ENCODE measurements around the gene FER. TPM values are rescaled to one million over a fixed set of nuclear protein-coding genes. Genes with fewer than 3 reads are reported as not detected.

Gene FER
- total and polyA plus RNA-seq, 2 experiments from 2014 or later = 10.6 to 29.4 TPM

- no peak overlapping the region for H3K4me3 ChIP-seq
- no peak overlapping the region for H2AFZ ChIP-seq
- H3K9me3 ChIP-seq (ENCODE audit: low read depth) = no peaks in the 10 kb centered on the region
- TF ChIP-seq EZH2 (IDR thresholded peaks at IDR 0.05; ENCODE audit: borderline replicate concordance) (no peak), EZH2phosphoT487 (IDR thresholded peaks at IDR 0.05; ENCODE audit: low read depth, severe bottlenecking, unreplicated experiment) (no peak), CTCF (IDR thresholded peaks at IDR 0.05; ENCODE audit: poor library complexity) (no peak)
- H3K79me2 ChIP-seq = no peaks in the 10 kb centered on the region
- H3K27me3 ChIP-seq = no peaks in the 10 kb centered on the region
- H3K4me1 ChIP-seq (ENCODE audit: insufficient read depth) = peaks cover 13% of the 10 kb centered on the region
- no peak for DNase-seq (ENCODE audit: low spot score)
- H3K4me2 ChIP-seq = no peak overlapping the region
- WGBS (ENCODE audit: low lambda C conversion rate, missing lambda C conversion rate) = 73% methylated on average over 2 of the region's 2 CpGs
- no peaks in the 10 kb centered on the region for H4K20me1 ChIP-seq (ENCODE audit: insufficient read depth, poor library complexity, severe bottlenecking)
- H3K36me3 ChIP-seq (replicated peaks; ENCODE audit: insufficient read depth, low read depth) = no peaks in the 10 kb centered on the region
- H3K27ac ChIP-seq = no peak overlapping the region
- H3K9me2 ChIP-seq (replicated peaks; ENCODE audit: insufficient read depth) = no peaks in the 10 kb centered on the region
Measured at GRCh38 chr5:109076741-109077140, 329.0 kb downstream of the FER start.

- TF ChIP-seq EZH2 (IDR thresholded peaks at IDR 0.05; ENCODE audit: borderline replicate concordance) = no peak
- no peak for TF ChIP-seq CTCF (IDR thresholded peaks at IDR 0.05; ENCODE audit: poor library complexity)
- no peak for TF ChIP-seq EZH2phosphoT487 (IDR thresholded peaks at IDR 0.05; ENCODE audit: low read depth, severe bottlenecking, unreplicated experiment)
- no peak overlapping the region for H2AFZ ChIP-seq
- no peaks in the 10 kb centered on the region for H3K27me3 ChIP-seq
- no peak overlapping the region for H3K4me3 ChIP-seq
- no peak for DNase-seq (ENCODE audit: low spot score)
- H3K36me3 ChIP-seq (replicated peaks; ENCODE audit: insufficient read depth, low read depth) = no peaks in the 10 kb centered on the region
- no peaks in the 10 kb centered on the region for H3K9me3 ChIP-seq (ENCODE audit: low read depth)
- H3K4me1 ChIP-seq (ENCODE audit: insufficient read depth) = peaks cover 15% of the 10 kb centered on the region
- no peaks in the 10 kb centered on the region for H3K9me2 ChIP-seq (replicated peaks; ENCODE audit: insufficient read depth)
- no peak overlapping the region for H3K4me2 ChIP-seq
- no peak overlapping the region for H3K27ac ChIP-seq
- no peaks in the 10 kb centered on the region for H4K20me1 ChIP-seq (ENCODE audit: insufficient read depth, poor library complexity, severe bottlenecking)
- no peaks in the 10 kb centered on the region for H3K79me2 ChIP-seq
Measured at GRCh38 chr5:109078448-109078847, 330.8 kb downstream of the FER start.

- Histone ChIP-seq H3K4me2 (peak overlapping the region; percentile 42), H3K27ac (peak overlapping the region; percentile 80), H2AFZ (peak overlapping the region; percentile 6), H3K4me3 (no peak overlapping the region), H3K79me2 (no peaks in the 10 kb centered on the region), H3K4me1 (ENCODE audit: insufficient read depth) (peaks cover 15% of the 10 kb centered on the region), H4K20me1 (ENCODE audit: insufficient read depth, poor library complexity, severe bottlenecking) (no peaks in the 10 kb centered on the region), H3K36me3 (replicated peaks; ENCODE audit: insufficient read depth, low read depth) (no peaks in the 10 kb centered on the region), H3K27me3 (no peaks in the 10 kb centered on the region), H3K9me2 (replicated peaks; ENCODE audit: insufficient read depth) (no peaks in the 10 kb centered on the region), H3K9me3 (ENCODE audit: low read depth) (no peaks in the 10 kb centered on the region)
- WGBS (ENCODE audit: low lambda C conversion rate, missing lambda C conversion rate) = 70% methylated on average over 3 of the region's 3 CpGs
- DNase-seq (ENCODE audit: low spot score) = no peak
- no peak for TF ChIP-seq CTCF (IDR thresholded peaks at IDR 0.05; ENCODE audit: poor library complexity)
- TF ChIP-seq EZH2phosphoT487 (IDR thresholded peaks at IDR 0.05; ENCODE audit: low read depth, severe bottlenecking, unreplicated experiment) = no peak
- no peak for TF ChIP-seq EZH2 (IDR thresholded peaks at IDR 0.05; ENCODE audit: borderline replicate concordance)
Measured at GRCh38 chr5:109080481-109080880, 332.8 kb downstream of the FER start.

- Histone ChIP-seq H3K27ac (peak overlapping the region; percentile 80), H3K4me3 (no peak overlapping the region), H3K9me2 (replicated peaks; ENCODE audit: insufficient read depth) (no peaks in the 10 kb centered on the region), H3K9me3 (ENCODE audit: low read depth) (no peaks in the 10 kb centered on the region), H3K4me1 (ENCODE audit: insufficient read depth) (peaks cover 15% of the 10 kb centered on the region), H4K20me1 (ENCODE audit: insufficient read depth, poor library complexity, severe bottlenecking) (no peaks in the 10 kb centered on the region), H3K27me3 (no peaks in the 10 kb centered on the region), H3K4me2 (peak overlapping the region; percentile 42), H3K36me3 (replicated peaks; ENCODE audit: insufficient read depth, low read depth) (no peaks in the 10 kb centered on the region), H3K79me2 (no peaks in the 10 kb centered on the region), H2AFZ (peak overlapping the region; percentile 6)
- DNase-seq (ENCODE audit: low spot score) = peak; percentile 13
- TF ChIP-seq CTCF (IDR thresholded peaks at IDR 0.05; ENCODE audit: poor library complexity) = no peak
- no peak for TF ChIP-seq EZH2phosphoT487 (IDR thresholded peaks at IDR 0.05; ENCODE audit: low read depth, severe bottlenecking, unreplicated experiment)
- no peak for TF ChIP-seq EZH2 (IDR thresholded peaks at IDR 0.05; ENCODE audit: borderline replicate concordance)
- WGBS (ENCODE audit: low lambda C conversion rate, missing lambda C conversion rate) = 54% methylated on average over 3 of the region's 3 CpGs
Measured at GRCh38 chr5:109080896-109081295, 333.2 kb downstream of the FER start.
